ENCODE data around the gene RBM22. TPM values are rescaled to one million over a fixed set of nuclear protein-coding genes. Genes with fewer than 3 reads are reported as not detected.

RBM22 gene
- total RNA-seq, 1 donor from 2014 or later = 74.0 TPM

- Mint-ChIP-seq H3K4me1 (peaks cover 8% of the 10 kb centered on the region), H3K27ac (no peak overlapping the region), H3K4me3 (no peak overlapping the region), H3K36me3 (ENCODE audit: low read depth) (peaks cover 29% of the 10 kb centered on the region), H3K27me3 (no peaks in the 10 kb centered on the region), H3K9me3 (no peaks in the 10 kb centered on the region)
- POLR2A ChIA-PET = interaction anchor here (1.4 kb wide), 1 partner anchor 26 kb away, joined by 3 read pairs; no protein-coding TSS in a partner anchor
- ATAC-seq (ENCODE audit: low read depth) = no peak
- CTCF ChIA-PET = interaction anchor here (7.3 kb wide), 1 partner anchor 91 kb away, joined by 122 read pairs; no protein-coding TSS in a partner anchor
- TF ChIP-seq CTCF (IDR thresholded peaks at IDR 0.05) = no peak
- intact Hi-C loops (cut with micrococcal nuclease) = no loop called here
- DNase-seq = no peak
Measured at GRCh38 chr5:150651924-150652671, 48.8 kb downstream of the RBM22 start.

DNA sequence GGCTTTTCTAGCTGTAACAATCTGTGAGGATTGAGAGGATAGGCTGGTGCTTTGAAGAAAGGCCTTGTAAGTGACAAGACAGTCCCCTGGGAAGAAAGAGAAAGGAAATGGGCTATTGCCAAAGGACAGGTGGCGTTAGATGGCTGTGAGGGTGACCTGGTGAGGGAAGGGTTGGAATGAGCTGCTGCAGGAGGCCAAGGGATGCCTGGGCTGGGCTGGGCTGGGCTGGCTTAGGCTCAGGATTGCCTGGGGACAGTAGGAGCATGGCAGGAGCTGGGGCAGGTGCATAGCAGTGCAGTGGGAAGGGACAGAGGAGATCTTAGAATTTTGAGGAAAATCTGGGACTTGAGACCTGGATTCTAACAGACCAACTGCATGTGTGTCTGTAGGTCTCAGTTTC, 49.5 kb downstream of the RBM22 start:
- no peak for DNase-seq
- ChIA-PET CTCF (interaction anchor here (7.3 kb wide), 1 partner anchor 90 kb away, joined by 122 read pairs; no protein-coding TSS in a partner anchor), POLR2A (interaction anchor here (1.4 kb wide), 1 partner anchor 25 kb away, joined by 3 read pairs; no protein-coding TSS in a partner anchor)
- ATAC-seq (ENCODE audit: low read depth) = no peak
- Mint-ChIP-seq H3K27ac (no peak overlapping the region), H3K9me3 (no peaks in the 10 kb centered on the region), H3K27me3 (no peaks in the 10 kb centered on the region), H3K4me1 (peaks cover 6% of the 10 kb centered on the region), H3K36me3 (ENCODE audit: low read depth) (peaks cover 30% of the 10 kb centered on the region), H3K4me3 (no peak overlapping the region)
- TF ChIP-seq CTCF (IDR thresholded peaks at IDR 0.05) = no peak
- intact Hi-C loops (cut with micrococcal nuclease) = no loop called here

DNA sequence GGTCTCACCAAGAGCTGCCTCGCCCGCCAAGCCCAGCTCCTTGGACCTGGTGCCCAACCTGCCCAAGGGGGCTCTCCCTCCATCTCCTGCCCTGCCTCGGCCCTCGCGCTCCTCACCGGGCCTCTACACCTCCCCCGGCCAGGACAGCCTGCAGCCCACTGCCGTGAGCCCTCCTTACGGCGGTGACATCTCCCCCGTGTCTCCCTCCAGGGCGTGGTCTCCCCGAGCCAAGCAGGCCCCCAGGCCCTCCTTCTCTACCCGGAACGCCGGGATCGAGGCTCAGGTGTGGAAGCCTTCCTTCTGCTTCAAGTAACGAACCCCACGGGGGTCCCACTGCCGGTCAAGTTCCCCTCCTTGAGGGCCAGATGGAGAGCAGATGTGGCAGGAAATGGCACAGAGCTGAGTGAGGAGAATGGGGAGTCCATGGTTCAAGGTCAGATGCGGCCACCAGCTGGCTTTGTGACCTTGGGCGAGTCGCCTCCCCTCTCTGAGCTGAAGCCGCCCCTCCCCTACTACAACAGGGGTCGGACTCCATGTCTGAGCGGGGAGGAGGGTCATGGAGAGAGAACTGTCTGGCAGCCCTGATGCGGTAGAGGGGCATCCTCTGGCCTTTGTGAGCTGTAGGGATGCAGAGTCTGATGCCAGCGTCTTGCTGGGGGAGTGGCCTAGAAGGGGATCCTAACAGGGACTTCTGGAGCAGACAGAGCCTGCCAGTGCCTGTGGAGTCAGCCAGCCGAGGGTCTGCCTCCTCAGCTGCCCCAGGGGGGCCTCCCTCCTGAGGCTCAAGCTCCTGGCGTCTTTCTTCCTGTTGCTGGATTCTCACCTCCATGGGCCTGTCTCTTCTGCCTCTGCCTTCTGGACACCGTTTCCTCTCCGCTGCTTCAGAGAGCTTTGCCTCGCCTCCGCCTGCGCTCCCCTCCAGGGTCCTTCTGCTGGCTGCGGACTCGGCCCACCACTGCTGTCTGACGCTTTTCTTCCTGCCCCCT, 50.5 kb downstream of the RBM22 start:
- intact Hi-C loops (cut with micrococcal nuclease) = no loop called here
- Mint-ChIP-seq H3K4me3 (no peak overlapping the region), H3K36me3 (ENCODE audit: low read depth) (peaks cover 30% of the 10 kb centered on the region), H3K27ac (no peak overlapping the region), H3K27me3 (no peaks in the 10 kb centered on the region), H3K9me3 (no peaks in the 10 kb centered on the region), H3K4me1 (peaks cover 3% of the 10 kb centered on the region)
- no peak for TF ChIP-seq CTCF (IDR thresholded peaks at IDR 0.05)
- POLR2A ChIA-PET = no interaction called here
- DNase-seq = no peak
- CTCF ChIA-PET = no interaction called here
- ATAC-seq (ENCODE audit: low read depth) = no peak

- Mint-ChIP-seq H3K4me1 (peaks cover 3% of the 10 kb centered on the region), H3K4me3 (no peak overlapping the region), H3K27me3 (no peaks in the 10 kb centered on the region), H3K36me3 (ENCODE audit: low read depth) (peaks cover 30% of the 10 kb centered on the region), H3K9me3 (no peaks in the 10 kb centered on the region), H3K27ac (no peak overlapping the region)
- CTCF ChIA-PET = no interaction called here
- ATAC-seq (ENCODE audit: low read depth) (no peak), DNase-seq (no peak)
- POLR2A ChIA-PET = no interaction called here
- intact Hi-C loops (cut with micrococcal nuclease) = no loop called here
- no peak for TF ChIP-seq CTCF (IDR thresholded peaks at IDR 0.05)
Measured at GRCh38 chr5:150649108-150650020, 51.5 kb downstream of the RBM22 start.
